Measurements from ENCODE around the gene ARFGAP2.

Gene ARFGAP2

DNA sequence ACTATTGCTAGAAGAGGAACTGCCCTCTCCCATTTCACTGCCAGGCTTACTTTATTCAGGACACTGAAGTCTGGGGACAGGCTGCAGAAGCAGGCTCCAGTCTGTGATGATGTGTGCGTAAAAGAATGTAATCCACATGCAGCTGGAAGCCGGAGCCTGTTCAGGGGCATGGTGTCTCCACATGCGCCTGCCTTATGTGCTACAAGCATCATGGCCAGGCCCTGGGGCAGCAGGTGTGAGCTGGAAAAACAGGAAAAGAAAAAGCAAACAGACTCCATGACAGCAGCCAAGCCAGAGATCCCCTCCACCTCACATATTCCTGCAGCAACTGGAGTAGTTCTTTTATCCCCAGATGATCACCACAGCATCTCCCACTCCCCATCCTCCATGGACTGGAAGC is 33.4 kb downstream of the ARFGAP2 start:
- DNase-seq (ENCODE audit: low spot score), result no peak
- TF ChIP-seq, protein P1, sequence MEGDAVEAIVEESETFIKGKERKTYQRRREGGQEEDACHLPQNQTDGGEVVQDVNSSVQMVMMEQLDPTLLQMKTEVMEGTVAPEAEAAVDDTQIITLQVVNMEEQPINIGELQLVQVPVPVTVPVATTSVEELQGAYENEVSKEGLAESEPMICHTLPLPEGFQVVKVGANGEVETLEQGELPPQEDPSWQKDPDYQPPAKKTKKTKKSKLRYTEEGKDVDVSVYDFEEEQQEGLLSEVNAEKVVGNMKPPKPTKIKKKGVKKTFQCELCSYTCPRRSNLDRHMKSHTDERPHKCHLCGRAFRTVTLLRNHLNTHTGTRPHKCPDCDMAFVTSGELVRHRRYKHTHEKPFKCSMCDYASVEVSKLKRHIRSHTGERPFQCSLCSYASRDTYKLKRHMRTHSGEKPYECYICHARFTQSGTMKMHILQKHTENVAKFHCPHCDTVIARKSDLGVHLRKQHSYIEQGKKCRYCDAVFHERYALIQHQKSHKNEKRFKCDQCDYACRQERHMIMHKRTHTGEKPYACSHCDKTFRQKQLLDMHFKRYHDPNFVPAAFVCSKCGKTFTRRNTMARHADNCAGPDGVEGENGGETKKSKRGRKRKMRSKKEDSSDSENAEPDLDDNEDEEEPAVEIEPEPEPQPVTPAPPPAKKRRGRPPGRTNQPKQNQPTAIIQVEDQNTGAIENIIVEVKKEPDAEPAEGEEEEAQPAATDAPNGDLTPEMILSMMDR (IDR thresholded peaks at IDR 0.05; ENCODE audit: extremely low read depth, missing control alignments), result no peak

GRCh38 chr11:47139878-47140277 is 36.8 kb downstream of the ARFGAP2 start:
- TF ChIP-seq, protein P1 (IDR thresholded peaks at IDR 0.05; ENCODE audit: extremely low read depth, missing control alignments), result no peak
- DNase-seq (ENCODE audit: low spot score), result no peak

DNA sequence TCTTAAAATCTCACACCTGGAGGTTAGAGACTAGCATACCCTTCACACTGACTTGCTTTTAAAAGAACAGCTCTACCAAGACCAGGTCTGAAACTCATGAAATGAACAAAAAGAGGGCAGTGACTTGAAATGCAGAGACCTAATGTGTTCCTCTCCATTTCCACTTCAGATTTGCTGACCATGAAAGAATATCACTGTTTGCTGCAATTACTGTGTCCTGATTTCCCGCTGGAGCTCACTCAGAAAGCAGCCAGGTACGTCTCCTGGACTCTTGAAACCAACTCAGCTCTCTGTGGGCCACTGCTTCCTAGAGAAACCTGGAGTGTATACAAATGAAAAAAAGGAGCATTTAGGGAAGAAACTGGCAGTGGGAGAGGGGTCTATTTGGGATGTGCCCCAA is 39.2 kb downstream of the ARFGAP2 start:
- DNase-seq (ENCODE audit: low spot score), result no peak
- TF ChIP-seq, protein P1 (IDR thresholded peaks at IDR 0.05; ENCODE audit: extremely low read depth, missing control alignments), result no peak

DNA sequence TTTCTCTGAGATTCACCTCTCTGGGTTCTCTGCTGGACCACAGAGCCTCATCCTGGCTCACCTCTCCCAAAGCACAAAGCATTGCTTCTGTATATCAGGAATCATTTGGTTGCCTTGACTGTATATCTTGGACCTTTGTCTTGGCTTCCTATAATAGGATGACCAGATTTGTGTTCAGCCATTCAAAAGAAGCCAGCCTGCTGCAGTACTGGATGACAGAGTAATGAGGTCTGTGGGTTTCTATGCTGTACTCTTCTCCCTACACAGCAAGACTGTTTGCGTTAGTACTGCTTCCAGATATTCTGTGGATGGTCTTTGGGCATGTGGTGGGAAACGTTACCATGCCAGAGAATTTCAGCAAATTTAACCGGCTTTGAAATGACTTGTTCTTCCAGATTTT is 39.8 kb downstream of the ARFGAP2 start:
- TF ChIP-seq, protein P1 (IDR thresholded peaks at IDR 0.05; ENCODE audit: extremely low read depth, missing control alignments), result no peak
- no peak for DNase-seq (ENCODE audit: low spot score)

DNA sequence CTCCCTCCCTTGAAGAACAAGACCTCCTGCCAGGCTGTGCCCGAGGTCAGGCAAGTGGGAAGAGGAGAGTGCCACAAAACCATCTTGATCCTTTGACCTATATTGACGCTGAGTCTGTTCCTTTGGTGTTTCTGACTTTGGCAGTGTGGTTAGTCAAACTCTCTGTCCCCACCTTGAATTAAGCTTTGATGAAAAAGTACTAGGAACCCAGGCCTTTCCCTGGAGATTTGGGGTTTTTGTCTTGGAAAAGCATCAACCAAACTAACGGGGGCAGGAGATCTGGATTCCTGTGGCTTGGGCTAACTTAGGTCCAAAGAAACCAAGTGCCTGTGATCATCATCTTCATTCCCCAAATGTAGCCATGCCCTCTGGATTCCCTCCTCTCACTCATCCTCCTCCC is 40.4 kb downstream of the ARFGAP2 start:
- no peak for DNase-seq (ENCODE audit: low spot score)
- TF ChIP-seq, protein P1 (IDR thresholded peaks at IDR 0.05; ENCODE audit: extremely low read depth, missing control alignments), result no peak

DNA sequence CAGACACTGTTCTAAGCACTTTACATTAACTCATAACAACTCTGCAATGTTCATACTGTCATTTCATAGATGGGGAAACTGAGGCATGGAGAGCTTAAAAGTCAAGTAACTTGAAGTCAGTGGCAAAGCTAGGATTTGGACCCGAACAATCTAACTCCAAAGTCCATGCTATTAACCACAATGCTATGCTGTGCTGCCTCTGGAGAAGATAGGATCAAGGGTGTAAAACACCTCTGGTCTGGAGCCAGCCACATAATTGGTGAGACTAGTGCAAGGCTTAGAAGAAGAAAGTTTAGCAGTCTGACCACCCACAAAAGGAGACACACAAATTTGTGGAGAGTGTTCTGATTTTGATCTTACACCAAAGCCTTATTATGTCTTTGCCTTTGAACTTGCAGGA is 43.7 kb downstream of the ARFGAP2 start:
- DNase-seq (ENCODE audit: low spot score), result no peak
- TF ChIP-seq, protein P1 (IDR thresholded peaks at IDR 0.05; ENCODE audit: extremely low read depth, missing control alignments), result no peak

- no peak for DNase-seq (ENCODE audit: low spot score)
- TF ChIP-seq, protein P1 (IDR thresholded peaks at IDR 0.05; ENCODE audit: extremely low read depth, missing control alignments), result no peak
Observed at GRCh38 chr11:47132490-47132889, 44.2 kb downstream of the ARFGAP2 start.
